Endothelial cell of umbilical vein (primary cell): ENCODE results near the gene SUGCT. TPM values are rescaled to one million over a fixed set of nuclear protein-coding genes. Genes with fewer than 3 reads are reported as not detected.

Experiments used
- BruUV-seq: library from RNA; stranded (reverse); fragments of 400-500 nt; replicated peaks from 2 replicates; lab custom pipeline; 2021; lab: Mats Ljungman, UMichigan
- CTCF ChIA-PET: fragments of 300-600, 350-600 bp; sonication (Branson Sonifier 250); formaldehyde crosslinking; loops from one replicate; lab custom pipeline; 2021; ENCODE audit warnings: antibody characterized with exemption, inconsistent platforms; lab: Charles Lee
- POLR2A ChIA-PET: fragments of 300-600, 350-600 bp; sonication (Branson Sonifier 250); formaldehyde crosslinking; loops from one replicate; lab custom pipeline; 2021; ENCODE audit warnings: antibody characterized with exemption, inconsistent platforms; lab: Charles Lee
- DNase-seq: peaks from one replicate; pipeline ENCODE4 v3.0.0-alpha.2; 2011; ENCODE audit warnings: low read depth, low spot score
- FAIRE-seq: peaks from 2 replicates; lab custom pipeline; 2011; peaks lifted over from hg19 to GRCh38; lab: Jason Lieb, UNC
- H2AFZ ChIP-seq: 2 replicates; pipeline ENCODE4 v1.6.0; 2012; ENCODE audit warnings: low read depth, low read length, control low read depth, inconsistent platforms
- H3K27ac ChIP-seq: 2 replicates; pipeline ENCODE4 v1.5.1; 2011; ENCODE audit warnings: low read depth, mild to moderate bottlenecking, control low read depth, low read length, moderate library complexity; ENCODE audit not compliant: insufficient read depth
- H3K27me3 ChIP-seq, 2 experiments: 2 replicates each; pipeline versions ENCODE4 v1.6.0 to v1.6.1; 2011; ENCODE audit warnings: low read length in 2 of 2, mixed read lengths in 1 of 2; ENCODE audit not compliant: control insufficient read depth in 2 of 2, insufficient read depth in 2 of 2
- H3K36me3 ChIP-seq, 2 experiments: 2 replicates in 1 of 2; 3 replicates in 1 of 2; pipeline ENCODE4 v1.5.1; 2011; ENCODE audit warnings: low read length in 2 of 2, mild to moderate bottlenecking in 1 of 2, moderate library complexity in 1 of 2; ENCODE audit not compliant: control insufficient read depth in 2 of 2, insufficient read depth in 2 of 2; ENCODE audit errors: extremely low read depth in 1 of 2
- H3K4me1 ChIP-seq: 3 replicates; pipeline ENCODE4 v1.5.1; 2011; ENCODE audit warnings: mild to moderate bottlenecking, low read length; ENCODE audit not compliant: control insufficient read depth, insufficient read depth; ENCODE audit errors: extremely low read depth
- H3K4me2 ChIP-seq: 2 replicates; pipeline ENCODE4 v1.6.1; 2011; ENCODE audit warnings: low read length, control low read depth, mixed read lengths; ENCODE audit not compliant: insufficient read depth
- H3K4me3 ChIP-seq, 3 experiments: fragments of 200-600 bp in 1 of 3; sonication (generic), shearing (Covaris generic) in 1 of 3; replicated peaks in 1 of 3; 2 replicates each; pipeline ENCODE4 v1.5.1; 2011 to 2016; ENCODE audit warnings: control low read depth in 3 of 3, low read length in 3 of 3, mild to moderate bottlenecking in 2 of 3, inconsistent platforms in 1 of 3, low read depth in 1 of 3, moderate library complexity in 1 of 3; ENCODE audit not compliant: insufficient read depth in 1 of 3
- H3K79me2 ChIP-seq: 2 replicates; pipeline ENCODE4 v1.6.0; 2012; ENCODE audit warnings: low read length, inconsistent platforms; ENCODE audit not compliant: control insufficient read depth, insufficient read depth
- H3K9ac ChIP-seq: replicated peaks from 2 replicates; pipeline ENCODE3; 2011; ENCODE audit warnings: low read length, control low read depth; ENCODE audit not compliant: insufficient read depth; ENCODE audit errors: extremely low read depth
- H3K9me1 ChIP-seq: replicated peaks from 3 replicates; pipeline ENCODE4 v1.6.0; 2011; ENCODE audit warnings: mild to moderate bottlenecking, low read length; ENCODE audit not compliant: control insufficient read depth, insufficient read depth; ENCODE audit errors: extremely low read depth
- H3K9me3 ChIP-seq: replicated peaks from 2 replicates; pipeline ENCODE4 v1.5.1; 2012; ENCODE audit warnings: low read length, inconsistent platforms; ENCODE audit not compliant: control insufficient read depth, insufficient read depth
- H4K20me1 ChIP-seq: replicated peaks from 2 replicates; pipeline ENCODE3; 2011; ENCODE audit warnings: mild to moderate bottlenecking, low read length; ENCODE audit not compliant: control insufficient read depth, insufficient read depth; ENCODE audit errors: extremely low read depth
- CTCF ChIP-seq, 2 donors: IDR thresholded peaks; 1 replicate in 1 of 2; 2 replicates in 1 of 2; pipeline ENCODE4 v1.5.1; 2011; ENCODE audit warnings: low read length in 2 of 2, mild to moderate bottlenecking in 2 of 2, moderate library complexity in 2 of 2, control low read depth in 1 of 2, inconsistent platforms in 1 of 2, low read depth in 1 of 2; ENCODE audit not compliant: insufficient read depth in 1 of 2; ENCODE audit errors: extremely low read depth in 1 of 2
- EZH2 ChIP-seq: IDR thresholded peaks from 2 replicates; pipeline ENCODE4 v1.6.1; 2012; ENCODE audit warnings: borderline replicate concordance, low read depth, mild to moderate bottlenecking, moderate library complexity, low read length, inconsistent platforms; ENCODE audit not compliant: severe bottlenecking
- FOS ChIP-seq: IDR thresholded peaks from 2 replicates; pipeline ENCODE4 v1.6.1; 2011; ENCODE audit warnings: mild to moderate bottlenecking, low read length, moderate library complexity, borderline replicate concordance; ENCODE audit not compliant: insufficient read depth
- GATA2 ChIP-seq: IDR thresholded peaks from 2 replicates; pipeline ENCODE4 v1.7.0; 2011; ENCODE audit warnings: low read depth, mild to moderate bottlenecking, moderate library complexity, mixed read lengths, low read length; ENCODE audit not compliant: insufficient read length, insufficient read depth
- JUN ChIP-seq: IDR thresholded peaks from 2 replicates; pipeline ENCODE4 v1.6.1; 2011; ENCODE audit warnings: borderline replicate concordance, low read depth; ENCODE audit not compliant: insufficient read length, insufficient read depth
- MAX ChIP-seq: IDR thresholded peaks from 2 replicates; pipeline ENCODE4 v1.6.1; 2011; ENCODE audit not compliant: insufficient read depth, insufficient read length
- MYC ChIP-seq: IDR thresholded peaks from one replicate; pipeline ENCODE4 v1.6.1; 2011; ENCODE audit warnings: mild to moderate bottlenecking, low read depth, low read length
- POLR2A ChIP-seq: IDR thresholded peaks from 2 replicates; pipeline ENCODE4 v1.6.1; 2012; ENCODE audit warnings: low read depth, mild to moderate bottlenecking, control low read depth, low read length
- POLR2AphosphoS5 ChIP-seq: IDR thresholded peaks from 2 replicates; pipeline ENCODE4 v1.6.1; 2012; ENCODE audit warnings: low read depth, mild to moderate bottlenecking, control low read depth, low read length, moderate library complexity; ENCODE audit not compliant: insufficient read depth
- dilution Hi-C: fragments of 300-500 bp; cut with MboI; formaldehyde crosslinking; loops from one replicate; pipeline ENCODE4 v1.15.0; 2019; ENCODE audit warnings: low sequenced_read_pairs; ENCODE audit not compliant: extremely low pct_ligation_motif_present
- intact Hi-C: fragments of 100-400 bp; cut with micrococcal nuclease; formaldehyde crosslinking; loops from one replicate; pipeline ENCODE4 v1.10.0; 2022
- polyA plus RNA-seq, 4 experiments: library from polyadenylated mRNA; depleted of rRNA in 3 of 4; stranded (reverse) in 3 of 4; unstranded in 1 of 4; fragments of >200 nt; gene quantifications; 2 replicates each; pipeline versions ENCODE4 v1.2.1 to v1.2.3, GENCODE V29; 2011 to 2012; ENCODE audit warnings: missing spikeins in 1 of 4
- total RNA-seq: library from RNA; stranded (reverse); gene quantifications from 2 replicates; pipeline ENCODE4 v1.2.3, GENCODE V29; 2021

Gene SUGCT
- total and polyA plus RNA-seq, 2 donors (not counting 3 experiments of a cell fraction or from before 2014, with no cell fraction given): 1.2 to 1.4 TPM

GRCh38 chr7:40763319-40764287 is 628.8 kb downstream of the SUGCT start:
- Histone ChIP-seq H3K9ac (no peak overlapping the region), H3K27ac (no peak overlapping the region), H4K20me1 (no peaks in the 10 kb centered on the region), H3K4me2 (no peak overlapping the region), H3K9me3 (no peaks in the 10 kb centered on the region), H3K27me3 (no peaks in the 10 kb centered on the region), H2AFZ (no peak overlapping the region), H3K4me3 (no peak overlapping the region), H3K79me2 (no peaks in the 10 kb centered on the region), H3K9me1 (no peaks in the 10 kb centered on the region), H3K4me1 (no peaks in the 10 kb centered on the region), H3K36me3 (no peaks in the 10 kb centered on the region)
- intact Hi-C loops: no loop called here
- BruUV-seq: no TSS peak
- dilution Hi-C loops: no loop called here
- no peak for TF ChIP-seq POLR2AphosphoS5
- no peak for TF ChIP-seq CTCF (IDR thresholded peaks at IDR 0.05; ENCODE audit: extremely low read depth in 1 of 2, insufficient read depth in 1 of 2, low read depth in 1 of 2, low read length in 2 of 2)
- TF ChIP-seq MAX: no peak
- TF ChIP-seq GATA2: no peak
- no peak for TF ChIP-seq POLR2A
- TF ChIP-seq FOS: no peak
- no peak for TF ChIP-seq JUN
- TF ChIP-seq EZH2: no peak
- no peak for TF ChIP-seq MYC
- POLR2A ChIA-PET: no interaction called here
- no peak for FAIRE-seq
- no peak for DNase-seq
- CTCF ChIA-PET: interaction anchor here (1.1 to 2.0 kb wide), 2 partner anchors 933 to 948 kb away, joined by 3 to 5 read pairs; no protein-coding TSS in a partner anchor
